ENCODE measurements around the gene GAB2.

DNA sequence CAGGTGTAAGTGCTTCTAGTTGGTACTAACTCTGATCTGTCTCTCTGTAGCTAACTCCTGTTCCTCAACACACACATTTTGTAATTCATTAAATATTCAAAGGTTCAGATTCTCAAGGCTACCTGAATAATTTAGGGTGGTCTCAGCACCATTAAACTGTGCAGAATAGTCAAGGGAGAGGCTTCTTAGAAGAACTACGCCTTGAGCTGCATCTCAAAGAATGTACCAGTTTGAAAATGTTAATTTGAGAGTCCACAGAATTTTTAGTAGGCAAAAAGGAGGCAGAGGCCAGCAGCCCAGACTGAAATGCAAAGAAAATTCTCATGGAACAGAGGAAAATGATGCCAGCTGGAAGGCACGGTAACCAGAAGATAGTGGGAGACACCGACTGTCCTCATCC lies 72.2 kb downstream of the GAB2 start:
- TF ChIP-seq, protein P1, sequence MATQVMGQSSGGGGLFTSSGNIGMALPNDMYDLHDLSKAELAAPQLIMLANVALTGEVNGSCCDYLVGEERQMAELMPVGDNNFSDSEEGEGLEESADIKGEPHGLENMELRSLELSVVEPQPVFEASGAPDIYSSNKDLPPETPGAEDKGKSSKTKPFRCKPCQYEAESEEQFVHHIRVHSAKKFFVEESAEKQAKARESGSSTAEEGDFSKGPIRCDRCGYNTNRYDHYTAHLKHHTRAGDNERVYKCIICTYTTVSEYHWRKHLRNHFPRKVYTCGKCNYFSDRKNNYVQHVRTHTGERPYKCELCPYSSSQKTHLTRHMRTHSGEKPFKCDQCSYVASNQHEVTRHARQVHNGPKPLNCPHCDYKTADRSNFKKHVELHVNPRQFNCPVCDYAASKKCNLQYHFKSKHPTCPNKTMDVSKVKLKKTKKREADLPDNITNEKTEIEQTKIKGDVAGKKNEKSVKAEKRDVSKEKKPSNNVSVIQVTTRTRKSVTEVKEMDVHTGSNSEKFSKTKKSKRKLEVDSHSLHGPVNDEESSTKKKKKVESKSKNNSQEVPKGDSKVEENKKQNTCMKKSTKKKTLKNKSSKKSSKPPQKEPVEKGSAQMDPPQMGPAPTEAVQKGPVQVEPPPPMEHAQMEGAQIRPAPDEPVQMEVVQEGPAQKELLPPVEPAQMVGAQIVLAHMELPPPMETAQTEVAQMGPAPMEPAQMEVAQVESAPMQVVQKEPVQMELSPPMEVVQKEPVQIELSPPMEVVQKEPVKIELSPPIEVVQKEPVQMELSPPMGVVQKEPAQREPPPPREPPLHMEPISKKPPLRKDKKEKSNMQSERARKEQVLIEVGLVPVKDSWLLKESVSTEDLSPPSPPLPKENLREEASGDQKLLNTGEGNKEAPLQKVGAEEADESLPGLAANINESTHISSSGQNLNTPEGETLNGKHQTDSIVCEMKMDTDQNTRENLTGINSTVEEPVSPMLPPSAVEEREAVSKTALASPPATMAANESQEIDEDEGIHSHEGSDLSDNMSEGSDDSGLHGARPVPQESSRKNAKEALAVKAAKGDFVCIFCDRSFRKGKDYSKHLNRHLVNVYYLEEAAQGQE (IDR thresholded peaks at IDR 0.05; ENCODE audit: insufficient read depth in 1 of 2, low read depth in 2 of 2, low read length in 1 of 2): no peak
- TF ChIP-seq, protein P2, sequence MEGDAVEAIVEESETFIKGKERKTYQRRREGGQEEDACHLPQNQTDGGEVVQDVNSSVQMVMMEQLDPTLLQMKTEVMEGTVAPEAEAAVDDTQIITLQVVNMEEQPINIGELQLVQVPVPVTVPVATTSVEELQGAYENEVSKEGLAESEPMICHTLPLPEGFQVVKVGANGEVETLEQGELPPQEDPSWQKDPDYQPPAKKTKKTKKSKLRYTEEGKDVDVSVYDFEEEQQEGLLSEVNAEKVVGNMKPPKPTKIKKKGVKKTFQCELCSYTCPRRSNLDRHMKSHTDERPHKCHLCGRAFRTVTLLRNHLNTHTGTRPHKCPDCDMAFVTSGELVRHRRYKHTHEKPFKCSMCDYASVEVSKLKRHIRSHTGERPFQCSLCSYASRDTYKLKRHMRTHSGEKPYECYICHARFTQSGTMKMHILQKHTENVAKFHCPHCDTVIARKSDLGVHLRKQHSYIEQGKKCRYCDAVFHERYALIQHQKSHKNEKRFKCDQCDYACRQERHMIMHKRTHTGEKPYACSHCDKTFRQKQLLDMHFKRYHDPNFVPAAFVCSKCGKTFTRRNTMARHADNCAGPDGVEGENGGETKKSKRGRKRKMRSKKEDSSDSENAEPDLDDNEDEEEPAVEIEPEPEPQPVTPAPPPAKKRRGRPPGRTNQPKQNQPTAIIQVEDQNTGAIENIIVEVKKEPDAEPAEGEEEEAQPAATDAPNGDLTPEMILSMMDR (IDR thresholded peaks at IDR 0.05): no peak
- TF ChIP-seq SIN3A (IDR thresholded peaks at IDR 0.05; ENCODE audit: borderline replicate concordance, insufficient read depth, low read depth, low read length) (no peak), POLR2AphosphoS5 (IDR thresholded peaks at IDR 0.05; ENCODE audit: low read depth, low read length) (no peak), TCF7L2 (IDR thresholded peaks at IDR 0.05; ENCODE audit: low read depth, low read length) (no peak)
